ENCODE data around the gene HBE1. TPM values are rescaled to one million over a fixed set of nuclear protein-coding genes. Genes with fewer than 3 reads are reported as not detected.
A peak's percentile ranks its signal among the peaks of the same experiment; 100 is the strongest.

Gene HBE1
- total RNA-seq, 1 donor = not detected

DNA sequence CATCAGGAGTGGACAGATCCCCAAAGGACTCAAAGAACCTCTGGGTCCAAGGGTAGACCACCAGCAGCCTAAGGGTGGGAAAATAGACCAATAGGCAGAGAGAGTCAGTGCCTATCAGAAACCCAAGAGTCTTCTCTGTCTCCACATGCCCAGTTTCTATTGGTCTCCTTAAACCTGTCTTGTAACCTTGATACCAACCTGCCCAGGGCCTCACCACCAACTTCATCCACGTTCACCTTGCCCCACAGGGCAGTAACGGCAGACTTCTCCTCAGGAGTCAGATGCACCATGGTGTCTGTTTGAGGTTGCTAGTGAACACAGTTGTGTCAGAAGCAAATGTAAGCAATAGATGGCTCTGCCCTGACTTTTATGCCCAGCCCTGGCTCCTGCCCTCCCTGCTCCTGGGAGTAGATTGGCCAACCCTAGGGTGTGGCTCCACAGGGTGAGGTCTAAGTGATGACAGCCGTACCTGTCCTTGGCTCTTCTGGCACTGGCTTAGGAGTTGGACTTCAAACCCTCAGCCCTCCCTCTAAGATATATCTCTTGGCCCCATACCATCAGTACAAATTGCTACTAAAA lies 42.9 kb downstream of the HBE1 start, which contains the start of gene HBB:
Gene HBB, minus strand, starts transcription at position 340 of the 579 bp plus-strand sequence. Its CDS starts 50 bp downstream, at position 290.
- no peak within 1 kb of the TSS for H3K4me2 ChIP-seq (ENCODE audit: insufficient read depth, low read length)
- no peaks in the 10 kb centered on the region for H4K20me1 ChIP-seq (ENCODE audit: insufficient read depth, low read length)
- no peaks in the 10 kb centered on the region for H3K79me2 ChIP-seq (ENCODE audit: insufficient read depth, low read length)
- H3K36me3 ChIP-seq (ENCODE audit: insufficient read depth, low read length) = no peaks in the 10 kb centered on the region
- no peak within 1 kb of the TSS for H3K27ac ChIP-seq (ENCODE audit: low read depth, low read length)
- H3K9me3 ChIP-seq (ENCODE audit: low read depth, low read length) = no peaks in the 10 kb centered on the region
- no peaks in the 10 kb centered on the region for H3K4me1 ChIP-seq (ENCODE audit: insufficient read depth, low read length)
- peak; percentile 6 for DNase-seq (ENCODE audit: insufficient read length, low spot score, missing footprints)
- no peak within 1 kb of the TSS for H2AFZ ChIP-seq (ENCODE audit: low read length)
- H3K4me3 ChIP-seq (ENCODE audit: insufficient read depth, low read length) = no peak within 1 kb of the TSS
- peaks cover 7% of the 10 kb centered on the region for H3K27me3 ChIP-seq (ENCODE audit: insufficient read depth, low read length)
- TF ChIP-seq, protein P1, sequence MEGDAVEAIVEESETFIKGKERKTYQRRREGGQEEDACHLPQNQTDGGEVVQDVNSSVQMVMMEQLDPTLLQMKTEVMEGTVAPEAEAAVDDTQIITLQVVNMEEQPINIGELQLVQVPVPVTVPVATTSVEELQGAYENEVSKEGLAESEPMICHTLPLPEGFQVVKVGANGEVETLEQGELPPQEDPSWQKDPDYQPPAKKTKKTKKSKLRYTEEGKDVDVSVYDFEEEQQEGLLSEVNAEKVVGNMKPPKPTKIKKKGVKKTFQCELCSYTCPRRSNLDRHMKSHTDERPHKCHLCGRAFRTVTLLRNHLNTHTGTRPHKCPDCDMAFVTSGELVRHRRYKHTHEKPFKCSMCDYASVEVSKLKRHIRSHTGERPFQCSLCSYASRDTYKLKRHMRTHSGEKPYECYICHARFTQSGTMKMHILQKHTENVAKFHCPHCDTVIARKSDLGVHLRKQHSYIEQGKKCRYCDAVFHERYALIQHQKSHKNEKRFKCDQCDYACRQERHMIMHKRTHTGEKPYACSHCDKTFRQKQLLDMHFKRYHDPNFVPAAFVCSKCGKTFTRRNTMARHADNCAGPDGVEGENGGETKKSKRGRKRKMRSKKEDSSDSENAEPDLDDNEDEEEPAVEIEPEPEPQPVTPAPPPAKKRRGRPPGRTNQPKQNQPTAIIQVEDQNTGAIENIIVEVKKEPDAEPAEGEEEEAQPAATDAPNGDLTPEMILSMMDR (IDR thresholded peaks at IDR 0.05; ENCODE audit: extremely low read depth, low read depth, low read length) = no peak

DNA sequence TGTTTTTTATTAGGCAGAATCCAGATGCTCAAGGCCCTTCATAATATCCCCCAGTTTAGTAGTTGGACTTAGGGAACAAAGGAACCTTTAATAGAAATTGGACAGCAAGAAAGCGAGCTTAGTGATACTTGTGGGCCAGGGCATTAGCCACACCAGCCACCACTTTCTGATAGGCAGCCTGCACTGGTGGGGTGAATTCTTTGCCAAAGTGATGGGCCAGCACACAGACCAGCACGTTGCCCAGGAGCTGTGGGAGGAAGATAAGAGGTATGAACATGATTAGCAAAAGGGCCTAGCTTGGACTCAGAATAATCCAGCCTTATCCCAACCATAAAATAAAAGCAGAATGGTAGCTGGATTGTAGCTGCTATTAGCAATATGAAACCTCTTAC lies 44.3 kb downstream of the HBE1 start:
- no peak for DNase-seq (ENCODE audit: insufficient read length, low spot score, missing footprints)
- Histone ChIP-seq H3K36me3 (ENCODE audit: insufficient read depth, low read length) (no peaks in the 10 kb centered on the region), H3K79me2 (ENCODE audit: insufficient read depth, low read length) (no peaks in the 10 kb centered on the region), H3K27ac (ENCODE audit: low read depth, low read length) (no peak overlapping the region), H4K20me1 (ENCODE audit: insufficient read depth, low read length) (no peaks in the 10 kb centered on the region), H3K27me3 (ENCODE audit: insufficient read depth, low read length) (peaks cover 7% of the 10 kb centered on the region), H3K4me1 (ENCODE audit: insufficient read depth, low read length) (no peaks in the 10 kb centered on the region), H3K4me2 (ENCODE audit: insufficient read depth, low read length) (no peak overlapping the region), H3K4me3 (ENCODE audit: insufficient read depth, low read length) (no peak overlapping the region), H3K9me3 (ENCODE audit: low read depth, low read length) (no peaks in the 10 kb centered on the region), H2AFZ (ENCODE audit: low read length) (no peak overlapping the region)
- TF ChIP-seq, protein P1 (IDR thresholded peaks at IDR 0.05; ENCODE audit: extremely low read depth, low read depth, low read length) = no peak

DNA sequence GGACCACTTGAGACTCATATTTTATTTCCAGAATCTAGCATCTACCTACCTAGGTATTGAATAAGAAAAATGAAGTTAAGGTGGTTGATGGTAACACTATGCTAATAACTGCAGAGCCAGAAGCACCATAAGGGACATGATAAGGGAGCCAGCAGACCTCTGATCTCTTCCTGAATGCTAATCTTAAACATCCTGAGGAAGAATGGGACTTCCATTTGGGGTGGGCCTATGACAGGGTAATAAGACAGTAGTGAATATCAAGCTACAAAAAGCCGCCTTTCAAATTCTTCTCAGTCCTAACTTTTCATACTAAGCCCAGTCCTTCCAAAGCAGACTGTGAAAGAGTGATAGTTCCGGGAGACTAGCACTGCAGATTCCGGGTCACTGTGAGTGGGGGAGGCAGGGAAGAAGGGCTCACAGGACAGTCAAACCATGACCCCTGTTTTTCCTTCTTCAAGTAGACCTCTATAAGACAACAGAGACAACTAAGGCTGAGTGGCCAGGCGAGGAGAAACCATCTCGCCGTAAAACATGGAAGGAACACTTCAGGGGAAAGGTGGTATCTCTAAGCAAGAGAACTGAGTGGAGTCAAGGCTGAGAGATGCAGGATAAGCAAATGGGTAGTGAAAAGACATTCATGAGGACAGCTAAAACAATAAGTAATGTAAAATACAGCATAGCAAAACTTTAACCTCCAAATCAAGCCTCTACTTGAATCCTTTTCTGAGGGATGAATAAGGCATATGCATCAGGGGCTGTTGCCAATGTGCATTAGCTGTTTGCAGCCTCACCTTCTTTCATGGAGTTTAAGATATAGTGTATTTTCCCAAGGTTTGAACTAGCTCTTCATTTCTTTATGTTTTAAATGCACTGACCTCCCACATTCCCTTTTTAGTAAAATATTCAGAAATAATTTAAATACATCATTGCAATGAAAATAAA lies 44.9 kb downstream of the HBE1 start:
- Histone ChIP-seq H3K27ac (ENCODE audit: low read depth, low read length) (no peak overlapping the region), H3K27me3 (ENCODE audit: insufficient read depth, low read length) (peaks cover 7% of the 10 kb centered on the region), H3K4me3 (ENCODE audit: insufficient read depth, low read length) (no peak overlapping the region), H3K4me1 (ENCODE audit: insufficient read depth, low read length) (no peaks in the 10 kb centered on the region), H3K36me3 (ENCODE audit: insufficient read depth, low read length) (no peaks in the 10 kb centered on the region), H3K79me2 (ENCODE audit: insufficient read depth, low read length) (no peaks in the 10 kb centered on the region), H3K9me3 (ENCODE audit: low read depth, low read length) (no peaks in the 10 kb centered on the region), H2AFZ (ENCODE audit: low read length) (no peak overlapping the region), H3K4me2 (ENCODE audit: insufficient read depth, low read length) (no peak overlapping the region), H4K20me1 (ENCODE audit: insufficient read depth, low read length) (no peaks in the 10 kb centered on the region)
- DNase-seq (ENCODE audit: insufficient read length, low spot score, missing footprints) = peak; percentile 21
- TF ChIP-seq, protein P1 (IDR thresholded peaks at IDR 0.05; ENCODE audit: extremely low read depth, low read depth, low read length) = no peak

DNA sequence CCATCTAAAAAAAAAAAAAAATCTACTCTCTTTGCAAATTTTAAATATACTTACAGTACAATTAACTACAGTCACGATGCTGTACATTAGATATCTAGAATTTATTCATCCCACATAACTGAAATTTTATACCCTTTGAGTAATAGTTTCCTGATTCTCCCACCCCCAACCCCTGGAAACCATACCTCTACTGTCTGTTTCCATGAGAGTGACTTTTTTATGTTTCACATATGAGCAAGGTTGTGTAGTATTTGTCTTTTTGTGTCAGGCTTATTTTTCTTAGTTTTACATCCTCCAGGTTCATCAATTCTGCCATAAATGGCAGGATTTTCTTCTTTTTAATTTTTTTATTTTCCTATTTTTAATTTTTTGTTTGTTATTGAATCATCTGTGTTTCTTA lies 46.1 kb downstream of the HBE1 start:
- Histone ChIP-seq H3K9me3 (ENCODE audit: low read depth, low read length) (no peaks in the 10 kb centered on the region), H3K4me3 (ENCODE audit: insufficient read depth, low read length) (no peak overlapping the region), H3K4me2 (ENCODE audit: insufficient read depth, low read length) (no peak overlapping the region), H4K20me1 (ENCODE audit: insufficient read depth, low read length) (no peaks in the 10 kb centered on the region), H3K4me1 (ENCODE audit: insufficient read depth, low read length) (no peaks in the 10 kb centered on the region), H3K27me3 (ENCODE audit: insufficient read depth, low read length) (peaks cover 7% of the 10 kb centered on the region), H3K79me2 (ENCODE audit: insufficient read depth, low read length) (no peaks in the 10 kb centered on the region), H3K27ac (ENCODE audit: low read depth, low read length) (no peak overlapping the region), H2AFZ (ENCODE audit: low read length) (no peak overlapping the region), H3K36me3 (ENCODE audit: insufficient read depth, low read length) (no peaks in the 10 kb centered on the region)
- TF ChIP-seq, protein P1 (IDR thresholded peaks at IDR 0.05; ENCODE audit: extremely low read depth, low read depth, low read length) = no peak
- no peak for DNase-seq (ENCODE audit: insufficient read length, low spot score, missing footprints)
